HCT116 (cell line): ENCODE results near the gene DNAJB1. TPM values are rescaled to one million over a fixed set of nuclear protein-coding genes. Genes with fewer than 3 reads are reported as not detected.
A peak's percentile ranks its signal among the peaks of the same experiment; 100 is the strongest.

Source experiments
- ATAC-seq: fragments of 200-7000 bp; cut with Tn5 transposase; 2 replicates; pipeline ENCODE4 v1.9.1; 2020; ENCODE audit warnings: mild to moderate bottlenecking, moderate library complexity
- BruUV-seq: library from RNA; stranded (reverse); fragments of 400-500 nt; replicated peaks from 2 replicates; lab custom pipeline; 2021; lab: Mats Ljungman, UMichigan
- CTCF ChIA-PET: fragments of 300-600 bp; sonication (Branson Sonifier 250); formaldehyde crosslinking; loops from one replicate; lab custom pipeline; 2021; ENCODE audit warnings: antibody characterized with exemption; lab: Charles Lee
- POLR2A ChIA-PET: fragments of 300-600, 350-600 bp; sonication (Branson Sonifier 250); formaldehyde crosslinking; loops from one replicate; lab custom pipeline; 2021; ENCODE audit warnings: antibody characterized with exemption; lab: Charles Lee
- RAD21 ChIA-PET, 2 experiments: fragments of 300-600 bp; sonication (Branson Sonifier 250); formaldehyde crosslinking; loops; one replicate each; lab custom pipeline; 2023; ENCODE audit warnings: low total read pairs in 2 of 2; ENCODE audit not compliant: uncharacterized antibody in 2 of 2, unreplicated experiment in 2 of 2, low non-redundant PET in 1 of 2; lab: Charles Lee
- DNase-seq: peaks from one replicate; pipeline ENCODE4 v3.0.0-alpha.2; 2010; ENCODE audit warnings: low read depth, low spot score
- H2AFZ ChIP-seq: fragments of 200-600 bp; shearing (Covaris generic), sonication (generic); 2 replicates; pipeline ENCODE4 v1.6.1; 2017; ENCODE audit warnings: low read depth, mixed run types, mixed read lengths, antibody characterized with exemption, low read length; ENCODE audit not compliant: poor library complexity, severe bottlenecking
- H3K27ac ChIP-seq: 2 replicates; pipeline ENCODE4 v1.5.1; 2012; ENCODE audit warnings: low read depth, low read length
- H3K27me3 ChIP-seq: fragments of 200-600 bp; sonication (generic); 2 replicates; pipeline ENCODE4 v1.6.1; 2016; ENCODE audit warnings: mixed run types, low read length, mixed read lengths; ENCODE audit not compliant: insufficient read depth
- H3K36me3 ChIP-seq, 2 experiments: fragments of 200-500 bp in 1 of 2; fragments of 200-600 bp in 1 of 2; sonication (Bioruptor generic) in 1 of 2; sonication (generic) in 1 of 2; 2 replicates each; pipeline versions ENCODE4 v1.5.1 to v1.6.1; 2014 to 2016; ENCODE audit warnings: low read length in 2 of 2, inconsistent platforms in 1 of 2, mixed read lengths in 1 of 2, mixed run types in 1 of 2; ENCODE audit not compliant: insufficient read depth in 2 of 2, control insufficient read depth in 1 of 2
- H3K4me1 ChIP-seq, 2 experiments: fragments of 200-600 bp in 1 of 2; sonication (generic) in 1 of 2; 2 replicates each; pipeline versions ENCODE4 v1.5.1 to v1.6.1; 2012 to 2017; ENCODE audit warnings: low read length in 2 of 2, inconsistent platforms in 1 of 2, mild to moderate bottlenecking in 1 of 2, mixed read lengths in 1 of 2, mixed run types in 1 of 2, moderate library complexity in 1 of 2; ENCODE audit not compliant: insufficient read depth in 2 of 2, control insufficient read depth in 1 of 2
- H3K4me2 ChIP-seq: fragments of 200-600 bp; sonication (generic); 2 replicates; pipeline ENCODE4 v1.6.1; 2017; ENCODE audit warnings: mixed run types, low read length, mixed read lengths
- H3K4me3 ChIP-seq, 2 experiments: fragments of 200-600 bp in 1 of 2; sonication (generic) in 1 of 2; replicated peaks in 1 of 2; 2 replicates each; pipeline ENCODE4 v1.5.1; 2011 to 2016; ENCODE audit warnings: low read length in 2 of 2, control low read depth in 1 of 2, low read depth in 1 of 2, mild to moderate bottlenecking in 1 of 2, mixed read lengths in 1 of 2, mixed run types in 1 of 2
- H3K79me2 ChIP-seq: fragments of 200-600 bp; sonication (generic); 2 replicates; pipeline ENCODE4 v1.6.1; 2017; ENCODE audit warnings: mild to moderate bottlenecking, mixed run types, low read length, moderate library complexity, mixed read lengths; ENCODE audit not compliant: insufficient read depth
- H3K9ac ChIP-seq: fragments of 200-600 bp; sonication (generic); 2 replicates; pipeline ENCODE4 v1.6.1; 2016; ENCODE audit warnings: low read length, mixed read lengths
- H3K9me2 ChIP-seq: fragments of 200-600 bp; sonication (generic), shearing (Covaris generic); 2 replicates; pipeline ENCODE4 v1.6.1; 2017; ENCODE audit warnings: mixed run types, mild to moderate bottlenecking, moderate library complexity; ENCODE audit not compliant: insufficient read depth
- H3K9me3 ChIP-seq, 2 experiments: fragments of 200-500 bp in 1 of 2; fragments of 200-600 bp in 1 of 2; sonication (Bioruptor generic) in 1 of 2; sonication (generic) in 1 of 2; 2 replicates each; pipeline ENCODE4 v1.6.1; 2014 to 2017; ENCODE audit warnings: low read length in 2 of 2, mixed read lengths in 2 of 2, inconsistent platforms in 1 of 2, low read depth in 1 of 2, mild to moderate bottlenecking in 1 of 2, mixed run types in 1 of 2, moderate library complexity in 1 of 2; ENCODE audit not compliant: control insufficient read depth in 1 of 2, insufficient read depth in 1 of 2
- H4K20me1 ChIP-seq: fragments of 200-600 bp; sonication (generic), shearing (Covaris generic); 2 replicates; pipeline ENCODE4 v1.6.1; 2017; ENCODE audit warnings: mixed run types, mild to moderate bottlenecking, moderate library complexity; ENCODE audit not compliant: insufficient read depth
- CBX3 ChIP-seq: IDR thresholded peaks from 2 replicates; pipeline ENCODE4 v1.6.1; 2012; ENCODE audit warnings: low read depth
- CEBPB ChIP-seq: IDR thresholded peaks from 2 replicates; pipeline ENCODE4 v1.6.1; 2012; ENCODE audit warnings: low read depth
- FOSL1 ChIP-seq: IDR thresholded peaks from 2 replicates; pipeline ENCODE4 v1.6.1; 2012; ENCODE audit warnings: low read depth
- JUND ChIP-seq: IDR thresholded peaks from 2 replicates; pipeline ENCODE4 v1.6.1; 2012
- POLR2A ChIP-seq: IDR thresholded peaks from 2 replicates; pipeline ENCODE4 v1.7.0; 2011; ENCODE audit warnings: borderline replicate concordance; ENCODE audit not compliant: insufficient read depth, insufficient read length; ENCODE audit errors: extremely low read depth
- RAD21 ChIP-seq: IDR thresholded peaks from 2 replicates; pipeline ENCODE4 v1.6.1; 2012; ENCODE audit warnings: low read depth, mild to moderate bottlenecking
- SIN3A ChIP-seq: IDR thresholded peaks from 2 replicates; pipeline ENCODE4 v1.6.1; 2012; ENCODE audit warnings: low read depth
- SP1 ChIP-seq: IDR thresholded peaks from 2 replicates; pipeline ENCODE4 v1.6.1; 2012; ENCODE audit warnings: low read depth
- SRF ChIP-seq: IDR thresholded peaks from 2 replicates; pipeline ENCODE4 v1.6.1; 2012; ENCODE audit warnings: low read depth
- TCF7L2 ChIP-seq: IDR thresholded peaks from 2 replicates; pipeline ENCODE4 v1.7.0; 2011; ENCODE audit warnings: borderline replicate concordance, inconsistent platforms; ENCODE audit not compliant: insufficient read depth, insufficient read length; ENCODE audit errors: extremely low read depth
- YY1 ChIP-seq: IDR thresholded peaks from 2 replicates; pipeline ENCODE4 v1.6.1; 2011; ENCODE audit warnings: low read length, low read depth, moderate library complexity, mild to moderate bottlenecking; ENCODE audit not compliant: insufficient replicate concordance; ENCODE audit errors: extremely low read depth
- ZFX ChIP-seq: fragments of 450-650 bp; IDR thresholded peaks from 2 replicates; pipeline ENCODE4 v1.6.1; 2017
- ZNF274 ChIP-seq: fragments of 200-500 bp; sonication (Bioruptor generic); IDR thresholded peaks from 2 replicates; pipeline ENCODE4 v1.6.1; 2014; ENCODE audit warnings: mild to moderate bottlenecking, low read depth, low read length, inconsistent platforms
- intact Hi-C: fragments of 100-400 bp; cut with micrococcal nuclease; formaldehyde crosslinking; loops from 2 replicates; pipeline ENCODE4 v1.10.0; 2022
- total RNA-seq: library from RNA; stranded (reverse); gene quantifications from one replicate; pipeline ENCODE4 v1.2.1, GENCODE V29; 2021; ENCODE audit not compliant: unreplicated experiment
- TF ChIP-seq, protein P1 (sequence below): IDR thresholded peaks from 2 replicates; pipeline ENCODE4 v1.6.1; 2012
- TF ChIP-seq, protein P2 (sequence below): IDR thresholded peaks from 2 replicates; pipeline ENCODE4 v1.6.1; 2012; ENCODE audit warnings: low read depth

Gene DNAJB1
- total RNA-seq, 1 experiment from 2014 or later, result 175 TPM

DNA sequence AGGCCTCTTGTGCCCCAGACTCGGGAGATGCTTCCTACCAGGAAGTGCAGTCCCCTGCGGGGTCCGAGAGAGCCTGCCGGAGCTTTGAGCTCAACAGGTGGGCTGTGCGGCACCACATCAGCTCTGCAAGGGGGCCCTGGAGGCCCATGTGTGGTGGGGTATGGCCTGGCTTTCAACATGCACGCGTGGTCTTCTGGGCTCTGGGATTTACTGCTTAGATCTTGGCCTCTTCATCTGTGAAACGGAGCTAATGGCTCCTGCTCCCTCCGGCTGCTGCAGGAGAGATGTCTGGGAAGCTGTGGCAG, 35.7 kb upstream of the DNAJB1 start:
- no peak overlapping the region for H3K4me3 ChIP-seq
- TF ChIP-seq SRF (no peak), CEBPB (no peak)
- H3K4me2 ChIP-seq, result peak overlapping the region; percentile 67
- ATAC-seq, result no peak
- peaks cover 91% of the 10 kb centered on the region for H3K79me2 ChIP-seq
- intact Hi-C loops, result no loop called here
- H3K27me3 ChIP-seq, result no peaks in the 10 kb centered on the region
- ChIA-PET RAD21 (no interaction called here), CTCF (interaction anchor here (0.6 kb wide), 1 partner anchor 18 kb away, joined by 3 read pairs; no protein-coding TSS in a partner anchor), POLR2A (interaction anchor here (1.1 to 3.0 kb wide), 2 partner anchors 36 to 40 kb away, joined by 4 to 17 read pairs; partner anchors contain the start of gene DNAJB1)
- peak overlapping the region; percentile 58 for H3K27ac ChIP-seq
- no TSS peak for BruUV-seq
- peaks cover 57 to 71% of the 10 kb centered on the region in 2 experiments for H3K4me1 ChIP-seq
- H4K20me1 ChIP-seq, result peaks cover 3% of the 10 kb centered on the region; the same call in 1 of the 2 replicates
- H3K9me2 ChIP-seq, result no peaks in the 10 kb centered on the region
- no peaks in the 10 kb centered on the region for H3K36me3 ChIP-seq
- no peak for DNase-seq
- H3K9ac ChIP-seq, result peak overlapping the region; percentile 24; the same call in 1 of the 2 replicates
- no peak overlapping the region for H2AFZ ChIP-seq
- no peaks in the 10 kb centered on the region for H3K9me3 ChIP-seq

DNA sequence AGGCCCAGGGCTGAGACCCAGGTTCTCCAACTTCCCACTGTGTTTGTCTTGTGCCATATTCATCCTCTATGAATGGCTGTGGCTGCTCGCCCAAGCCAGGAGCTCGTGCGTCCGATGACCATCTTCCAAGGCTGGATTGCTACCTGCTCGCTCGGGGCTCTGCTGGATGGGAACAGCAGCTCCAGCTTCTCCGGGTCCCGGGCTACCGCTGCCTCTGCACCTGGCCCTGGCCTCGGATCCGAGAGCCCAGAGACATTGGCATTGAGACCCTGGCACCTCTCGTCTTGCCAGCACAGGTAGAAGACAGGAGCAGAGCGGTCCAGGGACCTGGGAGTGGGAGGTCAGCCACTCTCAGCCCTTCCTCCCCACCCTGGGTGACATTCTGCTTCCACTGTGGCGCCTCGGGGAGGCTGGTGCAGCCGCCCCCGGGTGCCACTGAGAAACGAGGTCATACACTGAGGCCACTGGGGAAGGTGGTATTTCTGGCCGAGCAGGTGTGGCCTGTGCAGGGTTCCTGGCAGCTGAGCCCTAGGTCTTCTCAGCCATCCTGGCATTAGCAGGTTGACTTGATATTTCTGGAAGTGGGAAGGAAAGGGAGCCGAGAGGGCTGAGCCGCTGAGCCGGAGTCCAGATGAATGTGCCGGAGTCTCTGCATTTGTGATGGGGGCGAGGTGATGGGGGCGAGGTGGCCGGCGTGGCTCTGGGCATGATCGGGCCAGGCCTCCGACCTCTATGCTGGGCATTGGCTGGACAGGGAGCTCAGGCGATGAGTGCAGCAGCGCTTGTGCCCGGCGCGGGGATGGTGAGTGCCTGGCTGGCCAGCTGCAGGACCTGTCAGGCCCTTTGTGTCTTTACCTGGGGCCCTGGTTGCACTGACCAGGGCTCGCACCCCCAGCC, 35.1 kb upstream of the DNAJB1 start:
- ATAC-seq (no peak), DNase-seq (no peak)
- Histone ChIP-seq H3K27me3 (no peaks in the 10 kb centered on the region), H3K4me1 (peaks cover 57 to 75% of the 10 kb centered on the region in 2 experiments), H3K36me3 (no peaks in the 10 kb centered on the region), H3K4me2 (0 out of 2 replicates have a peak overlapping the region, but pooled peaks have one; percentile 67), H3K9ac (0 out of 2 replicates have a peak overlapping the region, but pooled peaks have one; percentile 24), H4K20me1 (peaks cover 3% of the 10 kb centered on the region; the same call in 1 of the 2 replicates), H3K9me3 (no peaks in the 10 kb centered on the region), H3K9me2 (no peaks in the 10 kb centered on the region), H3K79me2 (peaks cover 91% of the 10 kb centered on the region), H3K27ac (peak overlapping the region; percentile 58; the same call in 1 of the 2 replicates), H2AFZ (no peak overlapping the region), H3K4me3 (no peak overlapping the region)
- BruUV-seq, result no TSS peak
- CTCF ChIA-PET, result no interaction called here
- POLR2A ChIA-PET, result interaction anchor here (1.1 kb wide), 1 partner anchor 39 kb away, joined by 4 read pairs; no protein-coding TSS in a partner anchor
- RAD21 ChIA-PET, result no interaction called here
- intact Hi-C loops, result no loop called here
- no peak for TF ChIP-seq FOSL1
- no peak for TF ChIP-seq POLR2A
- TF ChIP-seq CEBPB, result no peak
- TF ChIP-seq JUND, result no peak
- TF ChIP-seq, protein P1, sequence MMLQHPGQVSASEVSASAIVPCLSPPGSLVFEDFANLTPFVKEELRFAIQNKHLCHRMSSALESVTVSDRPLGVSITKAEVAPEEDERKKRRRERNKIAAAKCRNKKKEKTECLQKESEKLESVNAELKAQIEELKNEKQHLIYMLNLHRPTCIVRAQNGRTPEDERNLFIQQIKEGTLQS, result no peak
- TF ChIP-seq ZFX, result no peak
- TF ChIP-seq YY1, result no peak
- no peak for TF ChIP-seq CBX3
- TF ChIP-seq, protein P2, sequence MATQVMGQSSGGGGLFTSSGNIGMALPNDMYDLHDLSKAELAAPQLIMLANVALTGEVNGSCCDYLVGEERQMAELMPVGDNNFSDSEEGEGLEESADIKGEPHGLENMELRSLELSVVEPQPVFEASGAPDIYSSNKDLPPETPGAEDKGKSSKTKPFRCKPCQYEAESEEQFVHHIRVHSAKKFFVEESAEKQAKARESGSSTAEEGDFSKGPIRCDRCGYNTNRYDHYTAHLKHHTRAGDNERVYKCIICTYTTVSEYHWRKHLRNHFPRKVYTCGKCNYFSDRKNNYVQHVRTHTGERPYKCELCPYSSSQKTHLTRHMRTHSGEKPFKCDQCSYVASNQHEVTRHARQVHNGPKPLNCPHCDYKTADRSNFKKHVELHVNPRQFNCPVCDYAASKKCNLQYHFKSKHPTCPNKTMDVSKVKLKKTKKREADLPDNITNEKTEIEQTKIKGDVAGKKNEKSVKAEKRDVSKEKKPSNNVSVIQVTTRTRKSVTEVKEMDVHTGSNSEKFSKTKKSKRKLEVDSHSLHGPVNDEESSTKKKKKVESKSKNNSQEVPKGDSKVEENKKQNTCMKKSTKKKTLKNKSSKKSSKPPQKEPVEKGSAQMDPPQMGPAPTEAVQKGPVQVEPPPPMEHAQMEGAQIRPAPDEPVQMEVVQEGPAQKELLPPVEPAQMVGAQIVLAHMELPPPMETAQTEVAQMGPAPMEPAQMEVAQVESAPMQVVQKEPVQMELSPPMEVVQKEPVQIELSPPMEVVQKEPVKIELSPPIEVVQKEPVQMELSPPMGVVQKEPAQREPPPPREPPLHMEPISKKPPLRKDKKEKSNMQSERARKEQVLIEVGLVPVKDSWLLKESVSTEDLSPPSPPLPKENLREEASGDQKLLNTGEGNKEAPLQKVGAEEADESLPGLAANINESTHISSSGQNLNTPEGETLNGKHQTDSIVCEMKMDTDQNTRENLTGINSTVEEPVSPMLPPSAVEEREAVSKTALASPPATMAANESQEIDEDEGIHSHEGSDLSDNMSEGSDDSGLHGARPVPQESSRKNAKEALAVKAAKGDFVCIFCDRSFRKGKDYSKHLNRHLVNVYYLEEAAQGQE, result no peak
- TF ChIP-seq TCF7L2, result no peak
- TF ChIP-seq RAD21, result no peak
- no peak for TF ChIP-seq SRF
- no peak for TF ChIP-seq SIN3A
- no peak for TF ChIP-seq SP1
- TF ChIP-seq ZNF274, result no peak
